GM18861 (cell line): Measurements from ENCODE around the gene MACROD2.
"Not testable (repeated sequence)": the region's sequence is repeated elsewhere in the genome, so short reads cannot be mapped to it uniquely, and the experiment has no call there.

Experiments
- ATAC-seq: cut with Tn5 transposase; IDR thresholded peaks from one replicate; pipeline ENCODE4 v1.9.1; 2021; ENCODE audit not compliant: unreplicated experiment

MACROD2 gene

GRCh38 chr20:15362849-15363248, 1367.5 kb downstream of the MACROD2 start:
- ATAC-seq: no peak

GRCh38 chr20:15364781-15365180, 1369.5 kb downstream of the MACROD2 start:
- ATAC-seq: no peak

DNA sequence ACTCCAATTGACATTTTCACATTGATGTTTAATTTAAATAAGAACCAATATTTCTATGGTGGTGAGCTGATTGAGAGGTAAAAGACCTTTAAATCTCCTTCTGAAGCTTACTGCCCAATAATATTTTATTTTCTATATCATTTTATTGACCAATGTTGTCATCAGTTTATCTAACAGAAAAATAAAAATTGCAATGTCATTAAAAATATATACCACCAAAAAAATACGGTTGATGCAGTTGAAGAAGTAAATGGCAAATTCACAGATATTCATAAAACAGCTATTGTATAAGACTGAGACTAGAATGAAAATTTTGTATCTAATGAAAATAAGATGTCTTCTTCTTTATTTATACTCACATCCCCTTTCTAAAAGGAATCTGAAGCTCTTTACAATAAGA, 1375.1 kb downstream of the MACROD2 start:
- no peak for ATAC-seq

DNA sequence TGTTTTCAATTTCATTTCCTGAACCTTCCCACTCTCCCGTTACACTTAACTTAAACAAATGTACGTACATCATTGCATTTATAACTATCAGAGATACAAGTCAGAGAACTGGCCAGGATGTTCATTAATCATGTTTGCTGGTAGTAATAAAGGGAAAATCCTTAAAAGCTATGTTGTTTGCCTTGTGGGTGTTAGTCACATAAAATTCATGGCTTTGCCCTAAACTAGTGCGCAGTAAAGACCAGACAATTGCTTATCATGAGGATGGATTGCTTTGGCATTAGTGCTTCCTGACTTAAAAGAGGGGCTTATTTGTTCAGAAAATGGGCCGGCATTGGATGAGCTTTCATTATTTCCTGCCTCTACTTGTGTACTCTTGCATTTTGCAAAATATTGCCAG, 1379.4 kb downstream of the MACROD2 start:
- ATAC-seq: no peak

DNA sequence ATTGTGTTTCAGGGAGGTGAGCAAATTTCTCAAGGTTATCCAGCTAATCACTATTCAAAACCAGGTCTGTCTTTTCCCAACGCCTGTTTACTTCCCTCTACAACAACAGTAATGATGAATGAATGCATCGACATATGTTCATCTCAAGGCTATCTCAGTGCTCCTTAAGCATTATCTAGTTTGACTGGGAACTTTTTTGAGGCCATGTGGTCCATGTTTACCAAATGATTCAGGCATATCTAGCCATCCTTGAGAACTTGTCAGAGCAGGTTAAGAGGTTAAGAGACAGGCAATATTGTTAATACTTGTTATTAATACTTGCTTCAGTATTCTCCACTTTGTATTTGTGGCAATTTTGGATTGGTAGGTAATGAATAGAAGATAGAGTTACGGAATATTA, 1380.5 kb downstream of the MACROD2 start:
- ATAC-seq: no peak

DNA sequence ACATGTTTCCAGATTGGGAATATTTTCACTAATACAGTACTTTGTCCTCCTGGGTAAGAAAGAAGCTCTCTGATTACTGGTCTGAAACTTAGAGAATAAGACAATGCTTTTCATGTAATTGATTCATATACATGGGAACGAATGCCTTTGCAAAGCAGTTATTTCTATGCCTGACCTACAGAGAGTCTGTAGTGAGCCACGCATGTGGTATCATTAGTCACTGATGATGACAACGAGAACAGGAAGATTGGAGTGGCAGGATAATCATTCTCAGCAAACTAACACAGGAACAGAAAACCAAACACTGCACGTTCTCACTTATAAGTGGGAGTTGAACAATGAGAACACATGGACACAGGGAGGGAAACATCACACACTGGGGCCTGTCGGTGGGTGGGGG, 1382.3 kb downstream of the MACROD2 start:
- not testable (repeated sequence) for ATAC-seq

- no peak for ATAC-seq
Observed at GRCh38 chr20:15378151-15378550, 1382.8 kb downstream of the MACROD2 start.

DNA sequence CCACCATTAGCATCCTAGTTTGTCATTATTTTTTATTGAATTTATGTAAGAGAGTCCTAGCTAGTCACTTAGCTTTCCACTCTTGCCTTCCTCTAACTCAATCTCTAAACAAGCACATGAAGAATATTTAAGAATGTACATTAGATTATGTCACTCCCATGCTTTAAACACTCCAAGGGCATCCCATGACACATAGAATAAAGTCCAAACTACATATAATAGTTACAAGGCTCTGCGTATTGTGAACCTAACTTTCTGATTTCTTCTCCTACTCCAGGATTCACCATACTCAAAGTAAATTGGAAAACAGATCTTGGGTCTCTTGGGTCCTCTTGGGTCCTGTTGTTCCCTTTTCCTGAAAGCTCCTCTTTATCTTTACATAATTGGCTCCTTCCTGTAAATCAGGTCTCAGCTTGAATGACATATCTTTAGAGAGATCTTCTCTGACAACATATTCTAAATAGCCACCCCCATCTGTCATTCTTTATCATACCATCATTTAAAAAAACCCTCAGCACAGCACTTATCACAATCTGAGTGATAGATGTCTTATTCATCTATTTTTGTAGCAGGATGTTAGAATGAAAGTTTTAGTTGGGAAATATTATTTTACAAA, 1384.5 kb downstream of the MACROD2 start:
- ATAC-seq: no peak

DNA sequence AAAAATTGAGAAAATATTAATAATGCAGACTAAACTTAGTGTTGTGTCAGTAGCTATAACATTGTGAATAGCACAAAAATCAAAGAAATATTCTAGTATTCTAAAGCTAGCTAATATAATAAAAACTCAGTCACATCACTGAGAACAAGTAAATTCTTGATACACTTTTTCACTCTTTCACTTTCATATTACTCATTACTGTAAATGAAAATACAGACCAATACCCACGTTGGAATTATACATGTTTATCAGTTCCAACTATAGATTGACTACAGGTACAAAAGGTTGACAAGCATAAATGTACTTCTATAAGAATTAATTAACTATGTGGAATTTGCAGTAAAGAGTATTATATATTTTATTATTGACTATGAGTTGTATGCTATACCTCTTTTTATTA, 1385.5 kb downstream of the MACROD2 start:
- no peak for ATAC-seq

- no peak for ATAC-seq
Observed at GRCh38 chr20:15387228-15387627, 1391.9 kb downstream of the MACROD2 start.

DNA sequence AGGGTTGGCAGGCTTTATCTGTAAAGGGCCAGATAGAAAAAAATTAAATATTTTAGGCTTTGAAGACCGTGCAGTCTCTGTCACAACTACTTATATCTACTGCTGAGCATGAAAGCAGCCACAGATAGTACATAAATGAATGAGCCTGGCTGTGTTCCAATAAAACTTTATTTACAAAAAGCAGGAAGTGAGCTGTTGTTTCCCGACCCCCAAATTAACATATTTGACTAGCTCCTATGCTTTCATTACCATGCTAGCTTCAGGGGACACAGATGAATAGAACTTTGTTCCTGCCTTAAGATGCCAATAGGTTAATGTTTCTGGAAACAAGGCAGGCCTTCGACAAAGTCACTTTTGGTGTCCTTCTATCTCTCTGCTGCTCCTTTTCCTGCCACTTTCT, 1400.1 kb downstream of the MACROD2 start:
- ATAC-seq: no peak

DNA sequence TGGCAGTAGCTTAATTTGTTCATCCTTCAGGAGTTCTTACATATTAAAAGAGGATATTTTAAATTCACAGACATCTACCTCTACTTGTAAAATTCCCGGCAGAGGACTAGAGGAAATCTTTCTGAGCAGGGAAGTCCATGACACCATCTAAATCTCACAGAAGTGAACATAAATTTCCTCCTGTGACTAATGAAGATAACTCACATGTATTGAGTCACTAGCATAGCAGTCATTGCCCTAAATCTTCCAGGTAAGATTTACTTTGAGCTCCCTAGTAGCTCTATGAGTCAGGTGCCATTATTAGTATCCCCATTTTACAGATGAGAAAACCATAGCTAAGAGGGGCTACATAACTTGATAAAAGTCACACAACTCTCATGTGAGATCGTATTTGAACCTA, 1400.7 kb downstream of the MACROD2 start:
- ATAC-seq: no peak

- ATAC-seq: no peak
Observed at GRCh38 chr20:15396900-15397299, 1401.6 kb downstream of the MACROD2 start.

DNA sequence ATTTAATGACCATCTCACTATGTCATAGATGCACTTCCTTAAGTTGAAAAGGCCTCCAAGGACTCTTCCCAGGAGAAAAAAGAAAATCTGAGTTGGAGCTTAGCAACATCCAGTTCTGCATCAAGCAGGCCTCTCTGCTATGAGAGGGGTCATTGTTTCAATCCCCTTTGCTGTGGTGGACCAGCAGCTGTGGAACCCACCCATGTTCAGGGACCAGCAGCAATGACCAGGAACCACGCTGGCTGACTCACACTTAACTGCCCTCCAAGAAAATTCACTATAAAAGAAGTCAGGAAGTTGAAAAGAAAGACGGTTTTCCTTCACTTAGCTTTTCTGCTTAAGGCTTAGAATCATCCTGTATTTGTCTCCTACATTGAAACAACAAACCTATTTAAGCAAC, 1404.5 kb downstream of the MACROD2 start:
- no peak for ATAC-seq

GRCh38 chr20:15406072-15406471, 1410.8 kb downstream of the MACROD2 start:
- no peak for ATAC-seq

GRCh38 chr20:15411781-15412180, 1416.5 kb downstream of the MACROD2 start:
- no peak for ATAC-seq

- ATAC-seq: no peak
Observed at GRCh38 chr20:15415908-15416307, 1420.6 kb downstream of the MACROD2 start.

- no peak for ATAC-seq
Observed at GRCh38 chr20:15419856-15420255, 1424.5 kb downstream of the MACROD2 start.

GRCh38 chr20:15422966-15423365, 1427.7 kb downstream of the MACROD2 start:
- no peak for ATAC-seq

DNA sequence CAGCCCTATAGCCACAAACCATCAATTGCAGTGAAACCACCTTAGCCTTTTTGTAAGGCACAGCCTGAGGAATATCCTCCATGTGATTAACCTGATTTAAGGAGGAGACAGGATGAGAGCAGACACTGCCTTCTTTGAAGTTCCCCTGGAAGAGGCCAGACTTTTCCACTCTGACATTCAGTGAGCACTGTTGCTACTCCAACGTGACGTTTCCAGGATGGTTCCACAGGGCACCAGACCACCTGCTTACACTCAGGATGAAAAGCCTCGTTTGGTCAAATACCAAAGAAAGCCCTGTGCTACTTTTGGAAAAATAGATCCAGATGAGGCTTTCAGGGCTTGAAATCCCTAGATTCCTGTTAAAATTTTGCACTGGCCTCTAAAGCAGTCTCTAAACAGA, 1444.2 kb downstream of the MACROD2 start:
- ATAC-seq: no peak

- no peak for ATAC-seq
Observed at GRCh38 chr20:15440049-15440820, 1444.9 kb downstream of the MACROD2 start.

- ATAC-seq: no peak
Observed at GRCh38 chr20:15445056-15445840, 1449.9 kb downstream of the MACROD2 start.
